Loucy (cell line): ENCODE measurements around the gene INSIG2.

Source experiments
- EZH2phosphoT487 ChIP-seq: fragments of 200-600 bp; IDR thresholded peaks from 2 replicates; pipeline ENCODE4 v1.6.1; 2018; ENCODE audit warnings: antibody characterized with exemption, mild to moderate bottlenecking, moderate library complexity, borderline replicate concordance
- TF ChIP-seq, protein P1 (sequence below): fragments of 200-600 bp; sonication (generic); conservative IDR thresholded peaks from 2 replicates; pipeline ENCODE4 v1.5.1; 2014; ENCODE audit warnings: mild to moderate bottlenecking, antibody characterized with exemption, low read length

DNA sequence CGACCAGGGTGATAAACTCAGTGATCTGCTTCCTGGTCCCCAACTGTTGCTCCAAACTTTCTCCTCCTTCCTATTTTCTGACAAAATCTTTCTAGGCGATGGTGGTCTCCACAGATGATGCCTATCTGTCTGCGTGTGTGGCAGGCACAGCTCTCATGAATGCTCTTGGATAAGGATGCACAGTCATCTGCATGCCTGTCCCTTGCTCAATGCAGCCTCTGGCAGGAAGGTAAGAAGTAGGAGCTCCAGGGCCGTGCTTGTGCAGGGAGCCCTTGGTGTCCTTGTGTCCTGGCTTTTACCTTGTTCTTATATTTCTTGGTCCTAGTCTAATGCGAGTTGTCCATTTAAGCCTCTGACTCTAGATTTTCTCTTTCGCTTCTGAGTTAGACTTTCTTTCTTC, 57.5 kb downstream of the INSIG2 start:
- TF ChIP-seq, protein P1, sequence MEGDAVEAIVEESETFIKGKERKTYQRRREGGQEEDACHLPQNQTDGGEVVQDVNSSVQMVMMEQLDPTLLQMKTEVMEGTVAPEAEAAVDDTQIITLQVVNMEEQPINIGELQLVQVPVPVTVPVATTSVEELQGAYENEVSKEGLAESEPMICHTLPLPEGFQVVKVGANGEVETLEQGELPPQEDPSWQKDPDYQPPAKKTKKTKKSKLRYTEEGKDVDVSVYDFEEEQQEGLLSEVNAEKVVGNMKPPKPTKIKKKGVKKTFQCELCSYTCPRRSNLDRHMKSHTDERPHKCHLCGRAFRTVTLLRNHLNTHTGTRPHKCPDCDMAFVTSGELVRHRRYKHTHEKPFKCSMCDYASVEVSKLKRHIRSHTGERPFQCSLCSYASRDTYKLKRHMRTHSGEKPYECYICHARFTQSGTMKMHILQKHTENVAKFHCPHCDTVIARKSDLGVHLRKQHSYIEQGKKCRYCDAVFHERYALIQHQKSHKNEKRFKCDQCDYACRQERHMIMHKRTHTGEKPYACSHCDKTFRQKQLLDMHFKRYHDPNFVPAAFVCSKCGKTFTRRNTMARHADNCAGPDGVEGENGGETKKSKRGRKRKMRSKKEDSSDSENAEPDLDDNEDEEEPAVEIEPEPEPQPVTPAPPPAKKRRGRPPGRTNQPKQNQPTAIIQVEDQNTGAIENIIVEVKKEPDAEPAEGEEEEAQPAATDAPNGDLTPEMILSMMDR, result no peak
- no peak for TF ChIP-seq EZH2phosphoT487
